Inflammatory macrophage treated with lipopolysaccharide for 1 hour (primary cell): ENCODE data around the gene HOXD13.

Source experiments
- DNase-seq, 2 donors: peaks; one replicate each; pipeline ENCODE4 v3.0.0-alpha.2; 2020 to 2022

HOXD13 gene

DNA sequence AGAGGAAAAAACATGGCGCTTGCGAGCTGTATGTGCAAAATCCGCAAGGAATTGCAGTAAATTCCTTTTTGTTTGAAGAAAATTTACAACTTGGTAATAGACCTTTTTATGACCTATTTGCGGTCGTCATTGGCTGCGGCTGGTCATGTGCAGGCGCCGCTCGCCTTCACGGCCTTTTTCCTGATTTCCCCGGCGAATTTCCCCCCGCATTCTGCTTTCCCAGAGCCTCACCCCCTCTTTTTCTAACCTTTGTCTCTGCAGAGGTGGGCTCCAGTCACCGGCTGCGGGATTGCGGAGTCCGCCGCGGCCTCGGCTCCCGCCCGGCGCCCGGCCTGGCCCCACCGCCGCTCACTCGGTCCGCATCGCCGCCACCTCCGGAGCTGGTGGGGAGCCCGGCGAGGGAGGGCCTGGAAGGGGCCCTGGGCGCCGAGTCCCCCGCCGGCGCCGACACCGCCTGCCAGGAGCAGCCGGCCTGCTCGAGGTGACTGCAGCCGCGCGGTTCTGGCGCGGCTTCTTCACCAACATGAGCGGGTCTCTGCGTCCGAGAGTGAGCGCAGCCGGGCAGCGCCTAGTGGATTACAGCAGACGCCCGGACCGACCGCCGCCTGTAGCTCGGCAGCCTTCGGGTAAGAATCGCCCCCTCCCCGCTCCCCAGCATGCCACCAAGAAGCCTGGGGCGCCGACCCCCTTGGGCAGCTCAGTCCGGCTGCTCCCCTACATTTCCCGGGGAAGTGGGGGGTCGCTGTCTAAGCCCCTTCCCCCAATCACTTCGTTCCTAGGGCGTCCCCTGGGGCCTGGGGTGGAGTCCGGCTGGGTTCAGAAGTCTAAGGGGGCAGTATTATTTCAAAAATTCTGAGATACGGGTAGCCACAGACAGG, 44.1 kb downstream of the HOXD13 start:
- no peak for DNase-seq

GRCh38 chr2:176137252-176137580, 44.7 kb downstream of the HOXD13 start:
- DNase-seq, result no peak

DNA sequence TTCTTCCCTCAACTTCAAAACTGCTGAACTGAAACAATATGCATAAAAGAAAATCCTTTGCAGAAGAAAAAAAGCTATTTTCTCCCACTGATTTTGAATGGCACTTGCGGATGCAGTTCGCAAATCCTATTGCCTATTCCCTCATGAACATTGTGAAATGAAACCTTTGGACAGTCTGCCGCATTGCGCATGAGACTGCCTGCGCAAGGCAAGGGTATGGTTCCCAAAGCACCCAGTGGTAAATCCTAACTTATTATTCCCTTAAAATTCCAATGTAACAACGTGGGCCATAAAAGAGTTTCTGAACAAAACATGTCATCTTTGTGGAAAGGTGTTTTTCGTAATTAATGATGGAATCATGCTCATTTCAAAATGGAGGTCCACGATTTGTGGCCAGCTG, 45.4 kb downstream of the HOXD13 start:
- DNase-seq, result no peak

DNA sequence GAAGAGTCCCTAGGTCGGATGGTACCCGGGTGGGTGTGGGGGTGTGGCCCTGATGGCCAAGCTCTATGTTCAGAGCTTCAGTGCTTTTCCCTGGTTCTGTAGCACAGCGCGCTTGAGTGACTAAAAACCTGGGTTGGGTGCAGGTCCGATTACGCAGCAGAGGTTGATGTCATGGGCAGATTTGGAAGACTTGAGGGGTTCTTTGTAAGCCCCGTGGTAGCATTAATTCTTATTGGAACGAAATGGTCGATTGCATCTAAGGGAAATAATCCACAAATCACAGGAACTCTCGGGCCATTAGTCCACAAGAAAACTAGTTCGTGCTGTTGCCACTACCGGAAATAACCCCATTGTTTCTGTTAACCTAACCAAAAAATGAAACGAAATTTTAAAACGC, 46.0 kb downstream of the HOXD13 start:
- DNase-seq, result no peak

DNA sequence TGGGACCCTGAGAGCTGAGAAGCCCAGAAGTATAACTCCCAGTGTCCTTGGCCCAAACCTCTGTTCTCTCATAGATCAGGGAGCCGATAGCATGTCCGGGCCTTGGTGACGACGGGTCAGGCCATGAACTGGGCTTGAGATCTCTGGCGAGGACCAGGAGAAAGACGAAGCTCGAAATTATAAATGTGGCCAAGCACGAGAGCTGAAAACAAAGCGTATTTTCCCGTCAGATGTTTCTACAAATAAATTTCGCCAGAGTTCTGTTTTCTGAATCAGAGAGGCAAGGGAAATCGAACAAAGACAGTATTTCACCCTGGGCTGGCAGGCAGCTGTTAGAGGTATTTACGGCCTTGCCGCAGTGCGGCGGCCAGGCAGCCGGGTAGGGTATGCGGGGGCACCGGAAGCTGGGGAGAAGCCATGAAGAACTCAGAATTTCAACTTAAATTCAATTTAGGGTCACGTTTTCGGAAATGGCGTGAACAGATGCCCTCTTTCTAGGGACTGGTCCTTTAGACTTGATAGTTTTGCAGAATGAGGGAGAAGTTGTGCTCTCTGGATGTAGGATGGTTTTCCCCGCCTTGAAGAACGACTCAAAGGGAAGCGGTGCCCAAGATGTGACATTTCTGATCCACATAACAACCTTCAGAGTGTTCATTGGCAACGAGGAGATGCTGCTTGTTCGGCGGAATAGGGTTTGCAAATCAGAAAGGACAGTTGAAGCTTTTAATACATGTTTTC, 46.6 kb downstream of the HOXD13 start:
- DNase-seq, result no peak

DNA sequence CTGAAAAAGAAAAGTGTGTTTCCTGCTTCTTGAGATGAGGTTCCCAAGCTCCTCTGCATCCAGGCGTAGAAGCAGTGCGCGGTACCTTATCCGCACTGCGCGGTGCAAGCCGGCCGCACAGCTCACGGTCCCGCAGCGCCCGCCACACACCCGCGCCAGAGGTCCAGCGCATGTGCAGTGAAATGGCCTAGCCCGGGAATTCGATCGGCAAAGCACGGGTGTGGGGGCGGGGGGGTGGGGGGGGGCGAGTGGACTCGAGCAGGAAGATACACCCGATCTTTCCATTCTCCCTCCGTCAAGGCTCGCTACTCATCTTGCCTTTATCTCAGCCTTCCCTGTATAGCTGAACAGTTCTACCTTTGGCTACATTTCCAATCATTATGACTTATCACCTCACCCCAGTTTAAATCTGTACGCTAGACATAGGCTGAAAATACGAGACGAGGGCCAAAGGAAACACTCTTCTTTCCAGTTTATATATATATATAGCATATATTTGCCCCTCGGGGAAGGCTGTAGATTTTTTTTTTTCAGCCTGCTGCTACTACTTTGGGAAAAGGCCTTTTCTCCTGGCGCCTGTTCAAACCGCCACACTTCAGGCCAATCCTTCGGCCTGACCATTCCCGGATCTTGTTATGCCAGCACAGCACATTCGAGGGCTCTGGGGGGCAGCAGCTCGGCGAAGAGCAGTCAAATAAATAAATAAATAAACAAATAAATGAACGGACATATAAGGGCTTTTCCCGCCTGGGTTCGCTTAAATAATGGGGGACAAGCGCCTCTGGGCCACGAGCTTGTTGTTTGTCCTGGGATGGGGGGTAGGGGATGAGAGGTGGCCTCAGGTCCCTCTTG, 47.4 kb downstream of the HOXD13 start:
- DNase-seq, result no peak

- DNase-seq, result peak in 1 of 2 donors; percentile 49
These were observed 48.2 kb downstream of the HOXD13 start for GRCh38 chr2:176140513-176141317.

- DNase-seq, result no peak
These were observed 49.8 kb downstream of the HOXD13 start for GRCh38 chr2:176142281-176142680.
